WTC11 (cell line): ENCODE measurements around the gene CYP11A1. TPM values are rescaled to one million over a fixed set of nuclear protein-coding genes. Genes with fewer than 3 reads are reported as not detected.

ENCODE experiments used
- ATAC-seq: fragments of 200-7000 bp; cut with Tn5 transposase; 2 replicates; pipeline ENCODE4 v1.10.0; 2021; ENCODE audit warnings: mild to moderate bottlenecking, moderate library complexity
- CTCF ChIA-PET: fragments of 300-600 bp; sonication (Branson Sonifier 250); formaldehyde crosslinking; loops from one replicate; lab custom pipeline; 2021; ENCODE audit warnings: antibody characterized with exemption; lab: Charles Lee
- POLR2A ChIA-PET: fragments of 350-600 bp; sonication (Branson Sonifier 250); formaldehyde crosslinking; loops from one replicate; lab custom pipeline; 2021; ENCODE audit warnings: antibody characterized with exemption; lab: Charles Lee
- DNase-seq: peaks from one replicate; pipeline ENCODE4 v3.0.0; 2021; ENCODE audit warnings: low spot score
- H3K27ac Mint-ChIP-seq: 2 replicates; pipeline ENCODE4 v1.8.0; 2021; ENCODE audit warnings: mixed read lengths
- H3K27me3 Mint-ChIP-seq: 2 replicates; pipeline ENCODE4 v1.8.0; 2021; ENCODE audit warnings: low read depth, mild to moderate bottlenecking, moderate library complexity, mixed read lengths
- H3K36me3 Mint-ChIP-seq: 2 replicates; pipeline ENCODE4 v1.8.0; 2021; ENCODE audit warnings: mixed read lengths
- H3K4me1 Mint-ChIP-seq: 2 replicates; pipeline ENCODE4 v1.8.0; 2022; ENCODE audit warnings: mixed read lengths
- H3K4me3 Mint-ChIP-seq: 2 replicates; pipeline ENCODE4 v1.8.0; 2021; ENCODE audit warnings: mild to moderate bottlenecking, moderate library complexity, mixed read lengths
- H3K9me3 Mint-ChIP-seq: 2 replicates; pipeline ENCODE4 v1.8.0; 2021; ENCODE audit warnings: mixed read lengths
- ATF1 ChIP-seq: sonication (generic); formaldehyde crosslinking; IDR thresholded peaks from 2 replicates; pipeline ENCODE4 v1.8.1; 2023; ENCODE audit warnings: mild to moderate bottlenecking, moderate library complexity, missing genetic modification reagents
- CREB1 ChIP-seq: sonication (generic); formaldehyde crosslinking; IDR thresholded peaks from 2 replicates; pipeline ENCODE4 v1.8.0; 2023; ENCODE audit warnings: mild to moderate bottlenecking, missing genetic modification reagents
- ESRRA ChIP-seq: sonication (generic); formaldehyde crosslinking; IDR thresholded peaks from 2 replicates; pipeline ENCODE4 v1.8.1; 2022; ENCODE audit warnings: mild to moderate bottlenecking, missing genetic modification reagents, borderline replicate concordance
- GABPB1 ChIP-seq: sonication (generic); formaldehyde crosslinking; IDR thresholded peaks from 2 replicates; pipeline ENCODE4 v1.8.1; 2023; ENCODE audit warnings: mild to moderate bottlenecking, missing genetic modification reagents
- GTF2I ChIP-seq: fragments of 250-450 bp; sonication (Bioruptor Pico); conservative IDR thresholded peaks from 2 replicates; pipeline ENCODE4 v1.4.0; 2021; ENCODE audit warnings: mild to moderate bottlenecking
- MXD4 ChIP-seq: fragments of 250-450 bp; sonication (Bioruptor Pico); IDR thresholded peaks from 2 replicates; pipeline ENCODE4 v1.8.0; 2021; ENCODE audit warnings: mild to moderate bottlenecking, moderate library complexity, borderline replicate concordance
- MYBL2 ChIP-seq: sonication (generic); formaldehyde crosslinking; IDR thresholded peaks from 2 replicates; pipeline ENCODE4 v1.8.1; 2023; ENCODE audit warnings: mild to moderate bottlenecking, moderate library complexity, missing genetic modification reagents
- NFYB ChIP-seq: sonication (generic); formaldehyde crosslinking; conservative IDR thresholded peaks from 2 replicates; pipeline ENCODE4 v1.8.0; 2022; ENCODE audit warnings: low read depth, missing genetic modification reagents
- NR1H2 ChIP-seq: sonication (generic); formaldehyde crosslinking; IDR thresholded peaks from 2 replicates; pipeline ENCODE4 v1.9.0; 2021; ENCODE audit warnings: mild to moderate bottlenecking, moderate library complexity, missing genetic modification reagents
- SP1 ChIP-seq: sonication (generic); formaldehyde crosslinking; conservative IDR thresholded peaks from 2 replicates; pipeline ENCODE4 v1.8.1; 2022; ENCODE audit warnings: missing genetic modification reagents
- TEAD1 ChIP-seq: sonication (generic); formaldehyde crosslinking; IDR thresholded peaks from 2 replicates; pipeline ENCODE4 v1.8.0; 2022; ENCODE audit warnings: mild to moderate bottlenecking, missing genetic modification reagents
- TP53 ChIP-seq: sonication (generic); formaldehyde crosslinking; IDR thresholded peaks from 2 replicates; pipeline ENCODE4 v1.8.1; 2023; ENCODE audit warnings: mild to moderate bottlenecking, missing genetic modification reagents
- USF1 ChIP-seq: sonication (generic); formaldehyde crosslinking; IDR thresholded peaks from 2 replicates; pipeline ENCODE4 v1.8.0; 2022; ENCODE audit warnings: mild to moderate bottlenecking, missing genetic modification reagents
- ZBTB21 ChIP-seq: sonication (generic); formaldehyde crosslinking; IDR thresholded peaks from 2 replicates; pipeline ENCODE4 v1.8.1; 2023; ENCODE audit warnings: mild to moderate bottlenecking, missing genetic modification reagents, borderline replicate concordance
- ZNF121 ChIP-seq: sonication (generic); formaldehyde crosslinking; IDR thresholded peaks from 2 replicates; pipeline ENCODE4 v1.8.0; 2023; ENCODE audit warnings: missing genetic modification reagents
- ZNF423 ChIP-seq: fragments of 250-450 bp; sonication (Bioruptor Pico); IDR thresholded peaks from 2 replicates; pipeline ENCODE4 v2.1.2; 2022; ENCODE audit warnings: mild to moderate bottlenecking, moderate library complexity
- total RNA-seq: library from RNA; stranded (reverse); gene quantifications from 3 replicates; pipeline ENCODE4 v1.2.3, GENCODE V29; 2021
- TF ChIP-seq, protein P1 (sequence below): sonication (generic); formaldehyde crosslinking; IDR thresholded peaks from 2 replicates; pipeline ENCODE4 v1.8.1; 2023; ENCODE audit warnings: mild to moderate bottlenecking, missing genetic modification reagents, borderline replicate concordance
- TF ChIP-seq, protein P2 (sequence below): sonication (generic); formaldehyde crosslinking; IDR thresholded peaks from 2 replicates; pipeline ENCODE4 v1.8.1; 2022; ENCODE audit warnings: low read depth, mild to moderate bottlenecking, moderate library complexity, missing genetic modification reagents, borderline replicate concordance
- TF ChIP-seq, protein P3 (sequence below): sonication (generic); formaldehyde crosslinking; conservative IDR thresholded peaks from 2 replicates; pipeline ENCODE4 v1.8.1; 2022; ENCODE audit warnings: mild to moderate bottlenecking, missing genetic modification reagents
- TF ChIP-seq, protein P4 (sequence below): fragments of 250-450 bp; sonication (Bioruptor Pico); IDR thresholded peaks from 2 replicates; pipeline ENCODE4 v1.9.0; 2021; ENCODE audit warnings: mild to moderate bottlenecking
- TF ChIP-seq, protein P5 (sequence below): sonication (generic); formaldehyde crosslinking; conservative IDR thresholded peaks from 2 replicates; pipeline ENCODE4 v1.8.1; 2023; ENCODE audit warnings: mild to moderate bottlenecking, low read depth, missing genetic modification reagents, moderate library complexity

CYP11A1 gene
- total RNA-seq, 1 experiment from 2014 or later = 3.4 TPM

- TF ChIP-seq MXD4 (CRISPR knock-in tag) = no peak
- TF ChIP-seq SP1 (CRISPR knock-in tag) = no peak
- no peak for TF ChIP-seq CREB1 (CRISPR knock-in tag)
Measured at GRCh38 chr15:74399100-74399499, 31.7 kb upstream of the CYP11A1 start (continued).

GRCh38 chr15:74398183-74398582 lies 30.7 kb upstream of the CYP11A1 start:
- Mint-ChIP-seq H3K27me3 (peaks cover 5% of the 10 kb centered on the region; the same call in 1 of the 2 replicates), H3K4me3 (no peak overlapping the region), H3K4me1 (peaks cover 16% of the 10 kb centered on the region), H3K9me3 (no peaks in the 10 kb centered on the region), H3K27ac (no peak overlapping the region), H3K36me3 (no peaks in the 10 kb centered on the region)
- no peak for ATAC-seq
- TF ChIP-seq, protein P1, sequence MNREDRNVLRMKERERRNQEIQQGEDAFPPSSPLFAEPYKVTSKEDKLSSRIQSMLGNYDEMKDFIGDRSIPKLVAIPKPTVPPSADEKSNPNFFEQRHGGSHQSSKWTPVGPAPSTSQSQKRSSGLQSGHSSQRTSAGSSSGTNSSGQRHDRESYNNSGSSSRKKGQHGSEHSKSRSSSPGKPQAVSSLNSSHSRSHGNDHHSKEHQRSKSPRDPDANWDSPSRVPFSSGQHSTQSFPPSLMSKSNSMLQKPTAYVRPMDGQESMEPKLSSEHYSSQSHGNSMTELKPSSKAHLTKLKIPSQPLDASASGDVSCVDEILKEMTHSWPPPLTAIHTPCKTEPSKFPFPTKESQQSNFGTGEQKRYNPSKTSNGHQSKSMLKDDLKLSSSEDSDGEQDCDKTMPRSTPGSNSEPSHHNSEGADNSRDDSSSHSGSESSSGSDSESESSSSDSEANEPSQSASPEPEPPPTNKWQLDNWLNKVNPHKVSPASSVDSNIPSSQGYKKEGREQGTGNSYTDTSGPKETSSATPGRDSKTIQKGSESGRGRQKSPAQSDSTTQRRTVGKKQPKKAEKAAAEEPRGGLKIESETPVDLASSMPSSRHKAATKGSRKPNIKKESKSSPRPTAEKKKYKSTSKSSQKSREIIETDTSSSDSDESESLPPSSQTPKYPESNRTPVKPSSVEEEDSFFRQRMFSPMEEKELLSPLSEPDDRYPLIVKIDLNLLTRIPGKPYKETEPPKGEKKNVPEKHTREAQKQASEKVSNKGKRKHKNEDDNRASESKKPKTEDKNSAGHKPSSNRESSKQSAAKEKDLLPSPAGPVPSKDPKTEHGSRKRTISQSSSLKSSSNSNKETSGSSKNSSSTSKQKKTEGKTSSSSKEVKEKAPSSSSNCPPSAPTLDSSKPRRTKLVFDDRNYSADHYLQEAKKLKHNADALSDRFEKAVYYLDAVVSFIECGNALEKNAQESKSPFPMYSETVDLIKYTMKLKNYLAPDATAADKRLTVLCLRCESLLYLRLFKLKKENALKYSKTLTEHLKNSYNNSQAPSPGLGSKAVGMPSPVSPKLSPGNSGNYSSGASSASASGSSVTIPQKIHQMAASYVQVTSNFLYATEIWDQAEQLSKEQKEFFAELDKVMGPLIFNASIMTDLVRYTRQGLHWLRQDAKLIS (CRISPR knock-in tag) = no peak
- TF ChIP-seq ZBTB21 (CRISPR knock-in tag) = no peak
- CTCF ChIA-PET = no interaction called here
- no peak for DNase-seq
- POLR2A ChIA-PET = no interaction called here

DNA sequence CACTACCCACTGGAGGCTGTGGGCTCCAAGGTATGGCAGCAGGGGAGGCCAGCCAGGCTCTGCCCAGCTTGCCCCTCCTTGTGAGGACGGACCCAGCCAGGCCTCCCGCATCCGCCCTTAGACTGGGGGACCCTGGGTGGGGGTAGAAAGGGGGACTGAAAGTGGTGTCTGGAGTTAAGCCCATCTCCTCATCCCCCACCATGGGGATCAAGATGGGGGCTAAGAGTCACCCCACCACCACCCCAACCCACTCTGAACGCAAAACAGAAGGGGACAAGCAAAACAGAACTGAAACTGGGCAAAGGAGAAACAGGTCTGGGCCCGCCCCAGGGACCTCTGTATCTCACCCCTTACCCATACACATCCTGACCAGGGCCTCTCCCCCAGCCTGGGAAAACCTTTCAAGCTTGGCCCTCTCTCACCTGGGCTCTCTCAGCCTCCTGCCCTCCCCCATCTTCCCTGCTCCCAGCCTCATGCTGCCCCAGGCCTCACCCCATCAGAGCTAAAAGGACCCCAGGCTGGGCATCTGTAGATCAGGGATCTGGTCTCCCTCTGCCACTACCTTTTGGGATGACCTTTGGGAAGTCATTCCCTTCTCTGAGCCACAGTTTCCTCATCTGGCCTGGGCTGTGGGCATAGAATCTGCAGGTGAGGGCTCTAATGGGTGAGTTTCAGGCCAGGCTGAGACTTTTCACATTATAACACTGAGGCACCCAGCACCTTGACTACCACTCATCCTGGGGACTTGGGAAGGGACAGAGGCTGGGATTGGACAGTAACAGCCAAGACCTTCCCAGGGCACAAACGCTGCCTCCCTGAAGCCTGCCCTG lies 30.0 kb upstream of the CYP11A1 start:
- TF ChIP-seq ATF1 (CRISPR knock-in tag) = no peak
- no peak for TF ChIP-seq MYBL2 (CRISPR knock-in tag)
- TF ChIP-seq, protein P2, sequence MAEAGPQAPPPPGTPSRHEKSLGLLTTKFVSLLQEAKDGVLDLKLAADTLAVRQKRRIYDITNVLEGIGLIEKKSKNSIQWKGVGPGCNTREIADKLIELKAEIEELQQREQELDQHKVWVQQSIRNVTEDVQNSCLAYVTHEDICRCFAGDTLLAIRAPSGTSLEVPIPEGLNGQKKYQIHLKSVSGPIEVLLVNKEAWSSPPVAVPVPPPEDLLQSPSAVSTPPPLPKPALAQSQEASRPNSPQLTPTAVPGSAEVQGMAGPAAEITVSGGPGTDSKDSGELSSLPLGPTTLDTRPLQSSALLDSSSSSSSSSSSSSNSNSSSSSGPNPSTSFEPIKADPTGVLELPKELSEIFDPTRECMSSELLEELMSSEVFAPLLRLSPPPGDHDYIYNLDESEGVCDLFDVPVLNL (CRISPR knock-in tag) = no peak
- TF ChIP-seq TP53 (CRISPR knock-in tag) = no peak
- no peak for TF ChIP-seq NR1H2 (CRISPR knock-in tag)
- TF ChIP-seq NFYB = no peak
- TF ChIP-seq, protein P3, sequence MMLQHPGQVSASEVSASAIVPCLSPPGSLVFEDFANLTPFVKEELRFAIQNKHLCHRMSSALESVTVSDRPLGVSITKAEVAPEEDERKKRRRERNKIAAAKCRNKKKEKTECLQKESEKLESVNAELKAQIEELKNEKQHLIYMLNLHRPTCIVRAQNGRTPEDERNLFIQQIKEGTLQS (CRISPR knock-in tag) = no peak
- no peak for TF ChIP-seq TEAD1 (CRISPR knock-in tag)
- TF ChIP-seq, protein P4, sequence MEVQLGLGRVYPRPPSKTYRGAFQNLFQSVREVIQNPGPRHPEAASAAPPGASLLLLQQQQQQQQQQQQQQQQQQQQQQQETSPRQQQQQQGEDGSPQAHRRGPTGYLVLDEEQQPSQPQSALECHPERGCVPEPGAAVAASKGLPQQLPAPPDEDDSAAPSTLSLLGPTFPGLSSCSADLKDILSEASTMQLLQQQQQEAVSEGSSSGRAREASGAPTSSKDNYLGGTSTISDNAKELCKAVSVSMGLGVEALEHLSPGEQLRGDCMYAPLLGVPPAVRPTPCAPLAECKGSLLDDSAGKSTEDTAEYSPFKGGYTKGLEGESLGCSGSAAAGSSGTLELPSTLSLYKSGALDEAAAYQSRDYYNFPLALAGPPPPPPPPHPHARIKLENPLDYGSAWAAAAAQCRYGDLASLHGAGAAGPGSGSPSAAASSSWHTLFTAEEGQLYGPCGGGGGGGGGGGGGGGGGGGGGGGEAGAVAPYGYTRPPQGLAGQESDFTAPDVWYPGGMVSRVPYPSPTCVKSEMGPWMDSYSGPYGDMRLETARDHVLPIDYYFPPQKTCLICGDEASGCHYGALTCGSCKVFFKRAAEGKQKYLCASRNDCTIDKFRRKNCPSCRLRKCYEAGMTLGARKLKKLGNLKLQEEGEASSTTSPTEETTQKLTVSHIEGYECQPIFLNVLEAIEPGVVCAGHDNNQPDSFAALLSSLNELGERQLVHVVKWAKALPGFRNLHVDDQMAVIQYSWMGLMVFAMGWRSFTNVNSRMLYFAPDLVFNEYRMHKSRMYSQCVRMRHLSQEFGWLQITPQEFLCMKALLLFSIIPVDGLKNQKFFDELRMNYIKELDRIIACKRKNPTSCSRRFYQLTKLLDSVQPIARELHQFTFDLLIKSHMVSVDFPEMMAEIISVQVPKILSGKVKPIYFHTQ = no peak
- TF ChIP-seq, protein P5, sequence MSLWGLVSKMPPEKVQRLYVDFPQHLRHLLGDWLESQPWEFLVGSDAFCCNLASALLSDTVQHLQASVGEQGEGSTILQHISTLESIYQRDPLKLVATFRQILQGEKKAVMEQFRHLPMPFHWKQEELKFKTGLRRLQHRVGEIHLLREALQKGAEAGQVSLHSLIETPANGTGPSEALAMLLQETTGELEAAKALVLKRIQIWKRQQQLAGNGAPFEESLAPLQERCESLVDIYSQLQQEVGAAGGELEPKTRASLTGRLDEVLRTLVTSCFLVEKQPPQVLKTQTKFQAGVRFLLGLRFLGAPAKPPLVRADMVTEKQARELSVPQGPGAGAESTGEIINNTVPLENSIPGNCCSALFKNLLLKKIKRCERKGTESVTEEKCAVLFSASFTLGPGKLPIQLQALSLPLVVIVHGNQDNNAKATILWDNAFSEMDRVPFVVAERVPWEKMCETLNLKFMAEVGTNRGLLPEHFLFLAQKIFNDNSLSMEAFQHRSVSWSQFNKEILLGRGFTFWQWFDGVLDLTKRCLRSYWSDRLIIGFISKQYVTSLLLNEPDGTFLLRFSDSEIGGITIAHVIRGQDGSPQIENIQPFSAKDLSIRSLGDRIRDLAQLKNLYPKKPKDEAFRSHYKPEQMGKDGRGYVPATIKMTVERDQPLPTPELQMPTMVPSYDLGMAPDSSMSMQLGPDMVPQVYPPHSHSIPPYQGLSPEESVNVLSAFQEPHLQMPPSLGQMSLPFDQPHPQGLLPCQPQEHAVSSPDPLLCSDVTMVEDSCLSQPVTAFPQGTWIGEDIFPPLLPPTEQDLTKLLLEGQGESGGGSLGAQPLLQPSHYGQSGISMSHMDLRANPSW (CRISPR knock-in tag) = no peak
- TF ChIP-seq USF1 (CRISPR knock-in tag) = no peak
- TF ChIP-seq GTF2I (CRISPR knock-in tag) = no peak
- no peak for TF ChIP-seq ESRRA (CRISPR knock-in tag)
- TF ChIP-seq ZNF121 = no peak
- TF ChIP-seq GABPB1 (CRISPR knock-in tag) = no peak
- no peak for TF ChIP-seq ZNF423 (CRISPR knock-in tag)
- DNase-seq = no peak
- Mint-ChIP-seq H3K9me3 (no peaks in the 10 kb centered on the region), H3K4me3 (no peak overlapping the region), H3K27ac (no peak overlapping the region), H3K4me1 (peaks cover 16% of the 10 kb centered on the region), H3K36me3 (no peaks in the 10 kb centered on the region), H3K27me3 (peaks cover 5% of the 10 kb centered on the region; the same call in 1 of the 2 replicates)
- CTCF ChIA-PET = interaction anchor here (2.3 to 2.7 kb wide), 2 partner anchors 15 to 23 kb away, joined by 5 to 7 read pairs; no protein-coding TSS in a partner anchor
- POLR2A ChIA-PET = no interaction called here
- no peak for ATAC-seq
